Measurements from ENCODE around the gene MEGF6. TPM values are rescaled to one million over a fixed set of nuclear protein-coding genes. Genes with fewer than 3 reads are reported as not detected.

Gene MEGF6
- total RNA-seq, 2 experiments from 2014 or later = 1.7 to 2.5 TPM

GRCh38 chr1:3534803-3535637, 76.3 kb downstream of the MEGF6 start:
- Mint-ChIP-seq H3K9me3 (no peaks in the 10 kb centered on the region), H3K27ac (no peak overlapping the region), H3K4me3 (no peak overlapping the region), H3K27me3 (no peaks in the 10 kb centered on the region), H3K4me1 (peaks cover 6% of the 10 kb centered on the region), H3K36me3 (no peaks in the 10 kb centered on the region)
- no peak for DNase-seq

GRCh38 chr1:3533067-3534048, 78.0 kb downstream of the MEGF6 start:
- no peak overlapping the region for H3K4me3 Mint-ChIP-seq
- DNase-seq = no peak
- H3K27me3 Mint-ChIP-seq = no peaks in the 10 kb centered on the region
- no peaks in the 10 kb centered on the region for H3K36me3 Mint-ChIP-seq
- H3K9me3 Mint-ChIP-seq = no peaks in the 10 kb centered on the region
- no peak overlapping the region for H3K27ac Mint-ChIP-seq
- H3K4me1 Mint-ChIP-seq = peaks cover 6% of the 10 kb centered on the region

- H3K36me3 Mint-ChIP-seq = no peaks in the 10 kb centered on the region
- DNase-seq = no peak
- peak overlapping the region; percentile 34 for H3K4me3 Mint-ChIP-seq
- peaks cover 6% of the 10 kb centered on the region for H3K4me1 Mint-ChIP-seq
- H3K27me3 Mint-ChIP-seq = no peaks in the 10 kb centered on the region
- no peak overlapping the region for H3K27ac Mint-ChIP-seq
- H3K9me3 Mint-ChIP-seq = no peaks in the 10 kb centered on the region
Observed at GRCh38 chr1:3531928-3532327, 79.4 kb downstream of the MEGF6 start.

GRCh38 chr1:3530926-3531818, 80.1 kb downstream of the MEGF6 start:
- peak; percentile 78 for DNase-seq
- no peaks in the 10 kb centered on the region for H3K27me3 Mint-ChIP-seq
- H3K27ac Mint-ChIP-seq = peak overlapping the region; percentile 70
- H3K36me3 Mint-ChIP-seq = no peaks in the 10 kb centered on the region
- H3K4me3 Mint-ChIP-seq = peak overlapping the region; percentile 87
- H3K9me3 Mint-ChIP-seq = no peaks in the 10 kb centered on the region
- H3K4me1 Mint-ChIP-seq = peaks cover 6% of the 10 kb centered on the region

GRCh38 chr1:3530086-3530925, 81.0 kb downstream of the MEGF6 start:
- Mint-ChIP-seq H3K4me1 (peaks cover 6% of the 10 kb centered on the region), H3K27me3 (no peaks in the 10 kb centered on the region), H3K9me3 (no peaks in the 10 kb centered on the region), H3K27ac (no peak overlapping the region), H3K36me3 (no peaks in the 10 kb centered on the region), H3K4me3 (peak overlapping the region; percentile 71)
- no peak for DNase-seq

GRCh38 chr1:3529099-3529729, 82.1 kb downstream of the MEGF6 start:
- Mint-ChIP-seq H3K36me3 (no peaks in the 10 kb centered on the region), H3K4me3 (no peak overlapping the region), H3K9me3 (no peaks in the 10 kb centered on the region), H3K27me3 (no peaks in the 10 kb centered on the region), H3K4me1 (peaks cover 6% of the 10 kb centered on the region), H3K27ac (no peak overlapping the region)
- no peak for DNase-seq

- Mint-ChIP-seq H3K9me3 (no peaks in the 10 kb centered on the region), H3K27me3 (no peaks in the 10 kb centered on the region), H3K27ac (no peak overlapping the region), H3K4me3 (no peak overlapping the region), H3K4me1 (peaks cover 6% of the 10 kb centered on the region), H3K36me3 (no peaks in the 10 kb centered on the region)
- DNase-seq = no peak
Observed at GRCh38 chr1:3527774-3528173, 83.5 kb downstream of the MEGF6 start.

GRCh38 chr1:3525551-3526482, 85.5 kb downstream of the MEGF6 start:
- Mint-ChIP-seq H3K27me3 (no peaks in the 10 kb centered on the region), H3K4me1 (peaks cover 4% of the 10 kb centered on the region), H3K36me3 (no peaks in the 10 kb centered on the region), H3K9me3 (no peaks in the 10 kb centered on the region), H3K4me3 (no peak overlapping the region), H3K27ac (no peak overlapping the region)
- DNase-seq = no peak

- Mint-ChIP-seq H3K4me1 (no peaks in the 10 kb centered on the region), H3K9me3 (no peaks in the 10 kb centered on the region), H3K36me3 (no peaks in the 10 kb centered on the region), H3K27me3 (no peaks in the 10 kb centered on the region), H3K27ac (no peak overlapping the region), H3K4me3 (no peak overlapping the region)
- no peak for DNase-seq
Observed at GRCh38 chr1:3524556-3525203, 86.6 kb downstream of the MEGF6 start.

GRCh38 chr1:3523980-3524379, 87.3 kb downstream of the MEGF6 start:
- no peaks in the 10 kb centered on the region for H3K9me3 Mint-ChIP-seq
- H3K36me3 Mint-ChIP-seq = no peaks in the 10 kb centered on the region
- no peaks in the 10 kb centered on the region for H3K4me1 Mint-ChIP-seq
- H3K27ac Mint-ChIP-seq = no peak overlapping the region
- no peak overlapping the region for H3K4me3 Mint-ChIP-seq
- H3K27me3 Mint-ChIP-seq = no peaks in the 10 kb centered on the region
- DNase-seq = no peak

- no peak for DNase-seq
- Mint-ChIP-seq H3K27me3 (no peaks in the 10 kb centered on the region), H3K4me1 (no peaks in the 10 kb centered on the region), H3K9me3 (no peaks in the 10 kb centered on the region), H3K4me3 (no peak overlapping the region), H3K27ac (no peak overlapping the region), H3K36me3 (no peaks in the 10 kb centered on the region)
Observed at GRCh38 chr1:3522564-3523265, 88.6 kb downstream of the MEGF6 start.

GRCh38 chr1:3522112-3522511, 89.2 kb downstream of the MEGF6 start:
- no peak overlapping the region for H3K4me3 Mint-ChIP-seq
- no peaks in the 10 kb centered on the region for H3K27me3 Mint-ChIP-seq
- H3K27ac Mint-ChIP-seq = no peak overlapping the region
- H3K4me1 Mint-ChIP-seq = no peaks in the 10 kb centered on the region
- no peaks in the 10 kb centered on the region for H3K36me3 Mint-ChIP-seq
- no peak for DNase-seq
- no peaks in the 10 kb centered on the region for H3K9me3 Mint-ChIP-seq

Data from activated naive CD8-positive, alpha-beta T cell treated with anti-CD3 and anti-CD28 coated beads for 36 hours (primary cell).